GM12873 (cell line): ENCODE measurements around the gene DDX49.

Source experiments
- TF ChIP-seq, protein P1 (sequence below): IDR thresholded peaks from 2 replicates; pipeline ENCODE4 v1.5.1; 2012; ENCODE audit warnings: low read depth, mild to moderate bottlenecking, moderate library complexity, low read length, control low read depth; ENCODE audit not compliant: insufficient read depth; ENCODE audit errors: missing control alignments

The DDX49 gene

DNA sequence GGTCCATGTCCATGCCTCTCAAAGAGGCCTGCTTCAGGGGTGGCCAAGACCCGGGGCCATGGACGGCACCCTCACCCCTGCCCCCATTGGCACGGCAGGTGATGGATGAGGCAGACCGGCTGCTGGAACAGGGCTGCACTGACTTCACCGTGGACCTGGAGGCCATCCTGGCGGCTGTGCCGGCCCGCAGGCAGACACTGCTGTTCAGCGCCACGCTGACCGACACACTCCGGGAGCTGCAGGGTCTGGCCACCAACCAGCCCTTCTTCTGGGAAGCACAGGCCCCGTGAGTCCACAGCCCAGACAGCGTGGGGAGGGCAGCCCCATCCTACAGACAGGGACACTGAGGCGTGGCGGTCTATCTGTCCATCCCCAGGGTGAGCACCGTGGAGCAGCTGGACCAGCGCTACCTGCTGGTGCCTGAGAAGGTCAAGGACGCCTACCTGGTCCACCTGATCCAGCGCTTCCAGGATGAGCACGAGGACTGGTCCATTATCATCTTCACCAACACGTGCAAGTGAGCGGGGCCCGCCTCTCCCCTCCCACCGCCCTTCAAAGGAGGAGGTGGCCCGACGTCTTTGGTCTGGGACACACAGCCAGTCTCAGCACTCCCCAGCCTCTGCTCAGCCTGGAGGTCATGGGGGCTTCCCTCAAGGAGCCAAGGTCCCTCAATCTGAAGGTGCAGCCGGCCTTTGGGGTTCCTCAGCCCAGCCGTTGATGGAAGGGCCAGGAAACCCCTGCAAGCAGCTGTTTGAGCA is 2.9 kb downstream of the DDX49 start:
- TF ChIP-seq, protein P1, sequence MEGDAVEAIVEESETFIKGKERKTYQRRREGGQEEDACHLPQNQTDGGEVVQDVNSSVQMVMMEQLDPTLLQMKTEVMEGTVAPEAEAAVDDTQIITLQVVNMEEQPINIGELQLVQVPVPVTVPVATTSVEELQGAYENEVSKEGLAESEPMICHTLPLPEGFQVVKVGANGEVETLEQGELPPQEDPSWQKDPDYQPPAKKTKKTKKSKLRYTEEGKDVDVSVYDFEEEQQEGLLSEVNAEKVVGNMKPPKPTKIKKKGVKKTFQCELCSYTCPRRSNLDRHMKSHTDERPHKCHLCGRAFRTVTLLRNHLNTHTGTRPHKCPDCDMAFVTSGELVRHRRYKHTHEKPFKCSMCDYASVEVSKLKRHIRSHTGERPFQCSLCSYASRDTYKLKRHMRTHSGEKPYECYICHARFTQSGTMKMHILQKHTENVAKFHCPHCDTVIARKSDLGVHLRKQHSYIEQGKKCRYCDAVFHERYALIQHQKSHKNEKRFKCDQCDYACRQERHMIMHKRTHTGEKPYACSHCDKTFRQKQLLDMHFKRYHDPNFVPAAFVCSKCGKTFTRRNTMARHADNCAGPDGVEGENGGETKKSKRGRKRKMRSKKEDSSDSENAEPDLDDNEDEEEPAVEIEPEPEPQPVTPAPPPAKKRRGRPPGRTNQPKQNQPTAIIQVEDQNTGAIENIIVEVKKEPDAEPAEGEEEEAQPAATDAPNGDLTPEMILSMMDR, result no peak

GRCh38 chr19:18924684-18925213 is 5.2 kb downstream of the DDX49 start:
- TF ChIP-seq, protein P1, result no peak

GRCh38 chr19:18928018-18928805 is 8.7 kb downstream of the DDX49 start:
- TF ChIP-seq, protein P1, result no peak

GRCh38 chr19:18929311-18929710 is 9.8 kb downstream of the DDX49 start:
- TF ChIP-seq, protein P1, result no peak

DNA sequence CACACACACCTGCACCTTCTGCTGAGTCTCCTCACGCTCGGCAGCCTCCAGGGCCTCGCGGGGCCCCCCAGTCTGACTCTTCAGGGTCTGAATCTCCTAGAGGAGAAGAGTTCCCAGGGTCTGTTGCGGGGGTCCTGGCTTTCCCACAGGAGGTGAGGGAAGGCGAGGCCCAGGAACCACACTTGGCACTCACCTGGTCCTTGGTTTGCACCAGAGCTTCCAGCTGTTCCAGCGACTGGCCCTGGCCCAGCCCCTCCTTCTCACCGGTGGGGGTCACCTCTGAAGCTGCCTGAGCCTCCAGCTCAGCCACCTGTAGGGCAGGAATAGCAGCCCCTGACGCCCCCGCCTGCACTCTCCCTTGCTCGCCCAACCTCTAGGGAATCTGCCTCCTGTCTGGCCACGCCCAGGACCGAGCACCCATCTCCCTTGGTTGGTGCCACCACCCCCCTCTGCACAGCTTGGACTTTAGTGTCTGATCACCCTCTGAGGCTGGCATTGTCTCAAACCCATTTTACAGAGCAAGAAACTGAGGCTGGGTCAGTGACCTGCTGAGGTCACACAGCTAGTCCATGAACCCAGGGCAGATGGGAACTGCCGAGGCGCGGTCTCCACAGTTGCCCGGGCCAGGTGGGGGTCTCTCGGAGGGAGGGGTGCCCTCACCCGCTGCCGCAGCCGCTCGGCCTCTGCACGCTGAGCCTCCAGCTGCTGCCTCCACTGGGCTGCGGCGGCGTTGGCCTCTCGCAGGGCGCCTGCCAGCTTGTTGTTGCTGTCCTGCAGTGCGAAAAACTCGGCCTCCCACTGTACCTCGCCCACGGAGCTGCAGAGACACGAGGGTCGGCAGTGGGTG is 12.0 kb downstream of the DDX49 start:
- TF ChIP-seq, protein P1, result no peak

DNA sequence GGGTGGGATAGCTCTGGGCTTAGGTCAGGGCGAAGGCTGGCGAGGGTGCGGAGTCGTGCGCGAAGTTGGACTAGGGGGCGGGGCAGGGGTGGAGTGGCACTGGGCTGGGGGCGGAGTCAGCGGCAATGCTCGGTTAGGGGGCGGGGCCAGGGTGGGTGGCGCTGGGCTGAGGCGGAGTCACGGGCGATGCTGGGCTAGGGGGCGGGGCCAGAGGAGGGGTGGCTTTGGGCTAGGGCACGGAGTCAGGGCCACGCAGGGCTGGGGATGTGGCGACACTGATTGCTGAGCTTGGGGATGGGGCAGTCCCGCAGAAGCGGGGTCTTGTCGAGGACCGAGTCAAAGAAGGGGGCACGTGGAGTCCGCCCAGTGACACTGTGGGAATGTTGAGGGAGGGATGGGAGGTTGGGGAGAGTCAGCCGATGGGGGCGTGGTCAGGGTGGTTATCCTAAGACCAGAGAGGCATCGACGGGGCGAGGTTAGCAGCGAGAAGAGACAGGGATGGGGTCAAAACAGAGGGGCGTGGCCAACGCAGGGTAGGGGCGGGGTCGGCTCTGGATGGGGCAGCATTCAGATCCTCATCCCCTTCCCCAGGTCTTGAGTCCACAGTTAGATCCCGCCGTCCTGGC is 12.8 kb downstream of the DDX49 start:
- TF ChIP-seq, protein P1, result no peak
